Vagina (tissue), 2 donors: ENCODE measurements around the gene DAPK2. TPM values are rescaled to one million over a fixed set of nuclear protein-coding genes. Genes with fewer than 3 reads are reported as not detected.
A peak's percentile ranks its signal among the peaks of the same experiment; 100 is the strongest.

ENCODE experiments used
- DNase-seq, 2 donors: peaks; one replicate each; pipeline ENCODE4 v3.0.0-alpha.2; 2017; ENCODE audit errors: extremely low spot score in 2 of 2
- H3K27ac ChIP-seq: fragments of 200-600 bp; sonication (generic); one replicate; pipeline ENCODE4 v1.5.1; 2019
- H3K27me3 ChIP-seq: fragments of 200-600 bp; sonication (generic); one replicate; pipeline ENCODE4 v1.5.1; 2019
- H3K36me3 ChIP-seq, 2 donors: fragments of 200-600 bp; sonication (generic); one replicate each; pipeline ENCODE4 v1.5.1; 2017 to 2019
- H3K4me1 ChIP-seq: fragments of 200-600 bp; sonication (generic); one replicate; pipeline ENCODE4 v1.5.1; 2019
- H3K4me3 ChIP-seq, 2 donors: fragments of 200-600 bp; sonication (generic); 1 replicate in 1 of 2; 2 replicates in 1 of 2; pipeline ENCODE4 v1.5.1; 2016 to 2019
- H3K9me3 ChIP-seq: fragments of 200-600 bp; sonication (generic); one replicate; pipeline ENCODE4 v1.5.1; 2019
- POLR2A ChIP-seq, 2 donors: fragments of 450-650 bp; IDR thresholded peaks; one replicate each; pipeline ENCODE4 v1.6.1; 2017; ENCODE audit warnings: antibody characterized with exemption in 2 of 2, mild to moderate bottlenecking in 2 of 2, moderate library complexity in 2 of 2
- POLR2AphosphoS5 ChIP-seq, 2 donors: sonication (generic); formaldehyde crosslinking; IDR thresholded peaks; one replicate each; pipeline ENCODE4 v1.9.0; 2017; ENCODE audit warnings: antibody characterized with exemption in 2 of 2, mild to moderate bottlenecking in 2 of 2, low read depth in 1 of 2; ENCODE audit not compliant: insufficient read depth in 1 of 2
- intact Hi-C: fragments of 100-400 bp; cut with DNase I; formaldehyde crosslinking; loops from one replicate; pipeline ENCODE4 v1.15.1; 2023
- total RNA-seq: library from RNA; depleted of rRNA; stranded (reverse); fragments of >200 nt; gene quantifications from one replicate; pipeline ENCODE4 v1.2.3, GENCODE V29; 2016
- TF ChIP-seq, protein P1 (sequence below), 3 experiments: fragments of 450-650 bp in 2 of 3; fragments of 200-600 bp in 1 of 3; sonication (generic) in 1 of 3; IDR thresholded peaks; one replicate each; pipeline ENCODE4 v1.5.1; 2017 to 2019; ENCODE audit warnings: antibody characterized with exemption in 3 of 3, mild to moderate bottlenecking in 2 of 3, moderate library complexity in 2 of 3

Gene DAPK2
- total RNA-seq, 1 donor from 2014 or later: 50.3 TPM

- DNase-seq: no peak
- no peak overlapping the region for H3K4me3 ChIP-seq
- no peaks in the 10 kb centered on the region for H3K36me3 ChIP-seq
- no peaks in the 10 kb centered on the region for H3K27me3 ChIP-seq
- no peak for TF ChIP-seq POLR2AphosphoS5 (IDR thresholded peaks at IDR 0.05; ENCODE audit: insufficient read depth in 1 of 2, low read depth in 1 of 2)
- TF ChIP-seq, protein P1, sequence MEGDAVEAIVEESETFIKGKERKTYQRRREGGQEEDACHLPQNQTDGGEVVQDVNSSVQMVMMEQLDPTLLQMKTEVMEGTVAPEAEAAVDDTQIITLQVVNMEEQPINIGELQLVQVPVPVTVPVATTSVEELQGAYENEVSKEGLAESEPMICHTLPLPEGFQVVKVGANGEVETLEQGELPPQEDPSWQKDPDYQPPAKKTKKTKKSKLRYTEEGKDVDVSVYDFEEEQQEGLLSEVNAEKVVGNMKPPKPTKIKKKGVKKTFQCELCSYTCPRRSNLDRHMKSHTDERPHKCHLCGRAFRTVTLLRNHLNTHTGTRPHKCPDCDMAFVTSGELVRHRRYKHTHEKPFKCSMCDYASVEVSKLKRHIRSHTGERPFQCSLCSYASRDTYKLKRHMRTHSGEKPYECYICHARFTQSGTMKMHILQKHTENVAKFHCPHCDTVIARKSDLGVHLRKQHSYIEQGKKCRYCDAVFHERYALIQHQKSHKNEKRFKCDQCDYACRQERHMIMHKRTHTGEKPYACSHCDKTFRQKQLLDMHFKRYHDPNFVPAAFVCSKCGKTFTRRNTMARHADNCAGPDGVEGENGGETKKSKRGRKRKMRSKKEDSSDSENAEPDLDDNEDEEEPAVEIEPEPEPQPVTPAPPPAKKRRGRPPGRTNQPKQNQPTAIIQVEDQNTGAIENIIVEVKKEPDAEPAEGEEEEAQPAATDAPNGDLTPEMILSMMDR (IDR thresholded peaks at IDR 0.05): no peak
- TF ChIP-seq POLR2A (IDR thresholded peaks at IDR 0.05): no peak
- no peaks in the 10 kb centered on the region for H3K9me3 ChIP-seq
- intact Hi-C loops: no loop called here
- H3K27ac ChIP-seq: peak overlapping the region; percentile 70
- peaks cover 36% of the 10 kb centered on the region for H3K4me1 ChIP-seq
These were observed 60.1 kb downstream of the DAPK2 start for GRCh38 chr15:63986185-63986680.

DNA sequence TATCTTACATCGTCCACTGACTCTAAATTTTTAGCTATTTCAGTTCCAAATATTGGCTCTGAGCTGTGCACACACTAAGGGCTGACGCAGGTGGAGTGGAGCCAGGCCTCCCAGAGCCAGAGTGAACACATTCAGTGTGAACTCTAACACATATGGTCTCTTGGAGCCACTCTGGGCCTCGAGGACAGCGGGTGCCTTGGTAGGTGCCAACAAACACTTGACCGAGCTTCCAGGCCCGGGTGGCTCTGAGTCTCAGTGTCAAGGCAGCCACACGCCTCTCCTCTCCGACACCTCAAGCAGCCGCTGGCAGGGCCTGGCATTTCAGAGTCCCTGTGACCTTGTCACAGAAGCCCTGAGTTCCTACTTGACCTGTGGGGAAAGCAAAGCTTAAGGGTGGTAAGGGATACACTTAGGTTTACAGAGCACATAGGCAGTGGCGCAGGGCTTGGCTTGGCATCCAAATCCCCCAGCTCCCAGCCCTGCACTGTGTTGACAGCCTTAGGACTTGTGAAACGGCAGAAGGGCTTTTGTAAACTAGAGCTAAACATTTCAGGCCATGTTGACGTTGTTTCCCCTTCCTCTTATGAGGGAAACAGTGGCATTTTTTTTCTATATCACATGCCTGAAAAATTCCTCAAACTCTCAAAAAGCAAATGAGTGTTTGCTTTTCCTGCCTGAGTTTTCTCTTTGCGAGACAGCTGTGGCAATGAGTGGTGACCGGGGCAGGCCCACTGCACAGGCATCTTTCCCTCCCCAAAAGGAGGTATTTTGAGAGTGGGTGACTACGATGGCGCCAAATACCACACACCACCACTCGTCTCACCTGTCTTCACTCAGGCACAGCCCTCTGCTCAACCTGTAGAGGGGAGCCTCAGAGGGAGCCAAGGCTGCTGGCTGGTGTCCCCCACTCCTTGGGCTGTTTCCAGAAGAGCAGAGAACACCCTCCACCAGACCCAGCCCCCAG, 60.8 kb downstream of the DAPK2 start:
- H3K36me3 ChIP-seq: no peaks in the 10 kb centered on the region
- H3K9me3 ChIP-seq: no peaks in the 10 kb centered on the region
- peak overlapping the region; percentile 70 for H3K27ac ChIP-seq
- peaks cover 32% of the 10 kb centered on the region for H3K4me1 ChIP-seq
- no peak for DNase-seq
- H3K27me3 ChIP-seq: no peaks in the 10 kb centered on the region
- TF ChIP-seq POLR2AphosphoS5 (IDR thresholded peaks at IDR 0.05; ENCODE audit: insufficient read depth in 1 of 2, low read depth in 1 of 2) (no peak), POLR2A (IDR thresholded peaks at IDR 0.05) (no peak)
- TF ChIP-seq, protein P1 (IDR thresholded peaks at IDR 0.05): no peak
- H3K4me3 ChIP-seq: no peak overlapping the region
- intact Hi-C loops: no loop called here

- Histone ChIP-seq H3K4me1 (peaks cover 29% of the 10 kb centered on the region), H3K27ac (no peak overlapping the region), H3K9me3 (no peaks in the 10 kb centered on the region), H3K4me3 (no peak overlapping the region), H3K36me3 (no peaks in the 10 kb centered on the region), H3K27me3 (no peaks in the 10 kb centered on the region)
- intact Hi-C loops: no loop called here
- TF ChIP-seq POLR2AphosphoS5 (IDR thresholded peaks at IDR 0.05; ENCODE audit: insufficient read depth in 1 of 2, low read depth in 1 of 2) (no peak), POLR2A (IDR thresholded peaks at IDR 0.05) (no peak)
- TF ChIP-seq, protein P1 (IDR thresholded peaks at IDR 0.05): no peak
- DNase-seq: no peak
These were observed 62.0 kb downstream of the DAPK2 start for GRCh38 chr15:63984331-63984730.

GRCh38 chr15:63983061-63983711, 63.1 kb downstream of the DAPK2 start:
- TF ChIP-seq, protein P1 (IDR thresholded peaks at IDR 0.05): no peak
- no peak for TF ChIP-seq POLR2AphosphoS5 (IDR thresholded peaks at IDR 0.05; ENCODE audit: insufficient read depth in 1 of 2, low read depth in 1 of 2)
- no peak for TF ChIP-seq POLR2A (IDR thresholded peaks at IDR 0.05)
- intact Hi-C loops: no loop called here
- H3K36me3 ChIP-seq: no peaks in the 10 kb centered on the region
- no peak for DNase-seq
- H3K27ac ChIP-seq: no peak overlapping the region
- H3K27me3 ChIP-seq: no peaks in the 10 kb centered on the region
- H3K9me3 ChIP-seq: no peaks in the 10 kb centered on the region
- peaks cover 29% of the 10 kb centered on the region for H3K4me1 ChIP-seq
- no peak overlapping the region for H3K4me3 ChIP-seq
